H1 (cell line): ENCODE results near the gene PRKD1. TPM values are rescaled to one million over a fixed set of nuclear protein-coding genes. Genes with fewer than 3 reads are reported as not detected.

Experiments
- BCL11A ChIP-seq, 2 experiments: IDR thresholded peaks; one replicate each; pipeline ENCODE4 v1.6.1; 2011; ENCODE audit warnings: low read depth in 2 of 2, low read length in 2 of 2, mild to moderate bottlenecking in 2 of 2
- polyA plus RNA-seq, 7 experiments: library from polyadenylated mRNA; depleted of rRNA in 3 of 7; stranded (reverse) in 5 of 7; unstranded in 2 of 7; fragments of >200 nt in 5 of 7; fragments of 200-250 nt in 2 of 7; gene quantifications; 1 replicate in 5 of 7; 2 replicates in 1 of 7; 4 replicates in 1 of 7; pipeline versions ENCODE4 v1.2.1 to v1.2.3, GENCODE V29; 2011 to 2013; ENCODE audit warnings: missing spikeins in 2 of 7, mixed read lengths in 2 of 7
- total RNA-seq: library from RNA; stranded (reverse); fragmentation: NEBNext Ultra II Directional; extraction: Animal tissue kit (Norgen Biotek cat#: 25700); gene quantifications from 2 replicates; pipeline ENCODE4 v1.2.1, GENCODE V29; 2021
- TF ChIP-seq, protein P1 (sequence below): IDR thresholded peaks from 2 replicates; pipeline ENCODE4 v1.6.1; 2012; ENCODE audit warnings: inconsistent platforms

The PRKD1 gene
- total and polyA plus RNA-seq, 2 of the 8 experiments (the other 6 are each of a cell fraction or from before 2014, with no cell fraction given): 3.6 to 6.8 TPM

DNA sequence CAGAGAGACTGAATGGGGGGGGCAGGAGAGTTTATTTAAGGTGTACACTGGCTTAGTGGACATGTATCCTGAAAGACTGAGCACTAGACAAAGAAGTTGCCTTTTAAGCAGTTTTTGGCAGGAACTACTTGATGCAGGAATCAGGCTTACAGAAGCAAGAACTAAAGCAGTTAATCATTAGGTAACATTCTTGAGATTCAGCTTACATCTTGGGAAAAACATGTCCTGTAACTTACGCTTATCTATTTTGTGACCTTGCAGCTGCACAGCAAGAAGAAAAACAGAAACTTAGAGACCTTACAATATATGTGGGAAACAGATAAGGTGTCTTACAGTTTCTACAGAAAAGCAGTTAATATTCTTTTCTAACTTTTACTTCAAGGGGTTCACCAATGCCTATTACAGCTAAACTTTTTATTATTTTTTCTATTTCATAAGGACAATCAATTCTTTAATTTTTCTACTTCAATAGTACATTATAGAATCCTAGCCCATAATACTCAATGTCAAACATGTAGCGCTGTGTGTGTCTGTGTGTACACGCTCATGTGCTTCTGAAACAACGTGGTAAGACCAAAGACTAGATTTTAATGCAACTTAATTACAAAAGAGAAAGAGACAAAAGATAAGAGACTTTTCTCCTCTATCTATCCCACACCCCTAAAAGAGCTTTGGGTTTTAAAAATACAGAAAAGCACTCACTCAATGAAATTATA is 276.9 kb downstream of the PRKD1 start (continued):
- TF ChIP-seq, protein P1, sequence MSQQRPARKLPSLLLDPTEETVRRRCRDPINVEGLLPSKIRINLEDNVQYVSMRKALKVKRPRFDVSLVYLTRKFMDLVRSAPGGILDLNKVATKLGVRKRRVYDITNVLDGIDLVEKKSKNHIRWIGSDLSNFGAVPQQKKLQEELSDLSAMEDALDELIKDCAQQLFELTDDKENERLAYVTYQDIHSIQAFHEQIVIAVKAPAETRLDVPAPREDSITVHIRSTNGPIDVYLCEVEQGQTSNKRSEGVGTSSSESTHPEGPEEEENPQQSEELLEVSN: no peak
- no peak for TF ChIP-seq BCL11A (IDR thresholded peaks at IDR 0.05; ENCODE audit: low read depth in 2 of 2, low read length in 2 of 2)
